ENCODE data around the gene ZFPM1. TPM values are rescaled to one million over a fixed set of nuclear protein-coding genes. Genes with fewer than 3 reads are reported as not detected.

Gene ZFPM1
- total RNA-seq, 1 experiment from 2014 or later, result 3.9 TPM

DNA sequence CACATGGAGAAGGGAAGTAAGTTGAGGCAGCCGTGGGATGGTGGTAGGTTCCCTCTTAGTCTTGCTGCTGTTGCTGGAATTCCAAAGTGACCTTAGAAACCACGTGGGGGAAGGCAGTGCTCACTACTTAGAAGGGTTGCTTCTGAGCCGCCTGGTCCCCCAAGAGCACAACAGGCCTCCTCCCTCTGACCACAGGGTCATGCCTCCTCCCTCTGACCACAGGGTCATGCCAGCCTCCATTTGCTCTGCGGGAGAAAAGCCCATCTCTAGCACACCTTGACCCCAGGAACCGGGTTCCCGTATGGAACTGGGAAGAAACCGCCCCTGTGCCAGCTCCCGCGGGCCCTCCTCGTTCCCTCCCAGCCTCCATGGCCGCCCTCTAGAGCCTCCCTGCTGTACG, 13.4 kb upstream of the ZFPM1 start:
- ATAC-seq, result no peak
- ChIA-PET CTCF (no interaction called here), POLR2A (no interaction called here)
- TF ChIP-seq POLR2AphosphoS5 (IDR thresholded peaks at IDR 0.05; ENCODE audit: low read depth, low read length) (no peak), TCF7L2 (IDR thresholded peaks at IDR 0.05; ENCODE audit: low read depth, low read length) (no peak)
- TF ChIP-seq, protein P1, sequence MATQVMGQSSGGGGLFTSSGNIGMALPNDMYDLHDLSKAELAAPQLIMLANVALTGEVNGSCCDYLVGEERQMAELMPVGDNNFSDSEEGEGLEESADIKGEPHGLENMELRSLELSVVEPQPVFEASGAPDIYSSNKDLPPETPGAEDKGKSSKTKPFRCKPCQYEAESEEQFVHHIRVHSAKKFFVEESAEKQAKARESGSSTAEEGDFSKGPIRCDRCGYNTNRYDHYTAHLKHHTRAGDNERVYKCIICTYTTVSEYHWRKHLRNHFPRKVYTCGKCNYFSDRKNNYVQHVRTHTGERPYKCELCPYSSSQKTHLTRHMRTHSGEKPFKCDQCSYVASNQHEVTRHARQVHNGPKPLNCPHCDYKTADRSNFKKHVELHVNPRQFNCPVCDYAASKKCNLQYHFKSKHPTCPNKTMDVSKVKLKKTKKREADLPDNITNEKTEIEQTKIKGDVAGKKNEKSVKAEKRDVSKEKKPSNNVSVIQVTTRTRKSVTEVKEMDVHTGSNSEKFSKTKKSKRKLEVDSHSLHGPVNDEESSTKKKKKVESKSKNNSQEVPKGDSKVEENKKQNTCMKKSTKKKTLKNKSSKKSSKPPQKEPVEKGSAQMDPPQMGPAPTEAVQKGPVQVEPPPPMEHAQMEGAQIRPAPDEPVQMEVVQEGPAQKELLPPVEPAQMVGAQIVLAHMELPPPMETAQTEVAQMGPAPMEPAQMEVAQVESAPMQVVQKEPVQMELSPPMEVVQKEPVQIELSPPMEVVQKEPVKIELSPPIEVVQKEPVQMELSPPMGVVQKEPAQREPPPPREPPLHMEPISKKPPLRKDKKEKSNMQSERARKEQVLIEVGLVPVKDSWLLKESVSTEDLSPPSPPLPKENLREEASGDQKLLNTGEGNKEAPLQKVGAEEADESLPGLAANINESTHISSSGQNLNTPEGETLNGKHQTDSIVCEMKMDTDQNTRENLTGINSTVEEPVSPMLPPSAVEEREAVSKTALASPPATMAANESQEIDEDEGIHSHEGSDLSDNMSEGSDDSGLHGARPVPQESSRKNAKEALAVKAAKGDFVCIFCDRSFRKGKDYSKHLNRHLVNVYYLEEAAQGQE (IDR thresholded peaks at IDR 0.05; ENCODE audit: insufficient read depth in 1 of 2, low read depth in 2 of 2, low read length in 1 of 2), result no peak
- in situ Hi-C loops (cut with HindIII; ENCODE audit: low pct_unique_long_range_greater_than_20kb, low sequenced_read_pairs), result no loop called here
- intact Hi-C loops (cut with micrococcal nuclease; ENCODE audit: unreplicated experiment), result loop anchor here (5.0 kb wide), 1 partner anchor 88 kb away; no protein-coding TSS in a partner anchor
- Histone ChIP-seq H3K27ac (ENCODE audit: low read length) (no peak overlapping the region), H3K4me1 (ENCODE audit: control insufficient read depth, insufficient read depth, low read length) (no peaks in the 10 kb centered on the region), H3K4me3 (ENCODE audit: low read depth in 2 of 2, low read length in 2 of 2) (no peak overlapping the region), H3K36me3 (ENCODE audit: control insufficient read depth, insufficient read depth, low read length) (no peaks in the 10 kb centered on the region), H3K27me3 (ENCODE audit: control insufficient read depth, insufficient read depth, low read length) (no peaks in the 10 kb centered on the region), H3K9me3 (ENCODE audit: control insufficient read depth, insufficient read depth, low read depth, low read length) (no peaks in the 10 kb centered on the region)
- BruUV-seq (replicated peaks), result no TSS peak
- DNase-seq (ENCODE audit: low read depth, low spot score), result no peak

DNA sequence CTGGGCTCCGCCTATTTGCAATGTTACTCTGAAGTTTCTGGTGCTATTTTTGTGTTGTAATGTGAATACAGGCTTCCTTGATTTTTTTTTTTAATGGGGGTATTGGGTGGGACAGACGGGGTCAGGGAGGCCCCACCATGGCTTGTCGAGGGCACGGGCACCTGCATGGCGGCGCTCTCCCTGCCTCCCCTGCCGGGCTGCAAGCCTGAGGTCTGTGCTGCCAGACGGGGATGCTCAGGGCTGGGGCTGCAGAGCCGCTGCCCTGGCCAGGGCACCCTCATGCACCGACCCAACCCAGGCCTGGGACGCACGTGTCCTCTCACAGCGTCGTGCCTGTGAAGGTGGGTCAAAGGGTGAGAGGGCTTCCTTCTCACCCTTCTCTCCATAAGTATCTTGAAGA, 13.0 kb upstream of the ZFPM1 start:
- POLR2A ChIA-PET, result no interaction called here

More for the DNA sequence above, 13.0 kb upstream of the ZFPM1 start:
- Histone ChIP-seq H3K27me3 (ENCODE audit: control insufficient read depth, insufficient read depth, low read length) (no peaks in the 10 kb centered on the region), H3K27ac (ENCODE audit: low read length) (no peak overlapping the region), H3K4me3 (ENCODE audit: low read depth in 2 of 2, low read length in 2 of 2) (no peak overlapping the region), H3K36me3 (ENCODE audit: control insufficient read depth, insufficient read depth, low read length) (no peaks in the 10 kb centered on the region), H3K4me1 (ENCODE audit: control insufficient read depth, insufficient read depth, low read length) (no peaks in the 10 kb centered on the region), H3K9me3 (ENCODE audit: control insufficient read depth, insufficient read depth, low read depth, low read length) (no peaks in the 10 kb centered on the region)
- no TSS peak for BruUV-seq (replicated peaks)
- CTCF ChIA-PET, result no interaction called here
- no peak for ATAC-seq
- no peak for DNase-seq (ENCODE audit: low read depth, low spot score)
- in situ Hi-C loops (cut with HindIII; ENCODE audit: low pct_unique_long_range_greater_than_20kb, low sequenced_read_pairs) (no loop called here), intact Hi-C loops (cut with micrococcal nuclease; ENCODE audit: unreplicated experiment) (loop anchor here (5.0 kb wide), 1 partner anchor 87 kb away; no protein-coding TSS in a partner anchor)
- TF ChIP-seq, protein P1 (IDR thresholded peaks at IDR 0.05; ENCODE audit: insufficient read depth in 1 of 2, low read depth in 2 of 2, low read length in 1 of 2), result no peak
- no peak for TF ChIP-seq POLR2AphosphoS5 (IDR thresholded peaks at IDR 0.05; ENCODE audit: low read depth, low read length)

Measured in Panc1 (cell line).